Peyer's patch (tissue), 4 donors: Measurements from ENCODE around the gene PAM16. TPM values are rescaled to one million over a fixed set of nuclear protein-coding genes. Genes with fewer than 3 reads are reported as not detected.

Experiments used
- DNase-seq, 3 donors: peaks; one replicate each; pipeline ENCODE4 v3.0.0-alpha.2; 2017 to 2019
- H3K27ac ChIP-seq, 4 donors: fragments of 200-600 bp; sonication (generic); one replicate each; pipeline ENCODE4 v1.5.1; 2016 to 2019
- H3K27me3 ChIP-seq, 2 donors: fragments of 200-600 bp; sonication (generic); one replicate each; pipeline ENCODE4 v1.5.1; 2019
- H3K36me3 ChIP-seq, 3 donors: fragments of 200-600 bp; sonication (generic); one replicate each; pipeline ENCODE4 v1.5.1; 2016 to 2019
- H3K4me1 ChIP-seq, 4 donors: fragments of 200-600 bp; sonication (generic); one replicate each; pipeline ENCODE4 v1.5.1; 2016 to 2019
- H3K4me3 ChIP-seq, 4 donors: fragments of 200-600 bp; sonication (generic); 1 replicate in 3 of 4; 2 replicates in 1 of 4; pipeline ENCODE4 v1.5.1; 2016 to 2019; ENCODE audit warnings: mild to moderate bottlenecking in 1 of 4
- H3K9me3 ChIP-seq, 4 donors: fragments of 200-600 bp; sonication (generic); one replicate each; pipeline ENCODE4 v1.5.1; 2016 to 2019; ENCODE audit warnings: mild to moderate bottlenecking in 1 of 4
- CTCF ChIP-seq, 6 experiments: fragments of 450-650 bp in 4 of 6; fragments of 200-600 bp in 2 of 6; sonication (generic) in 1 of 6; IDR thresholded peaks; one replicate each; pipeline ENCODE4 v1.5.1; 2017 to 2019; ENCODE audit warnings: antibody characterized with exemption in 6 of 6, mild to moderate bottlenecking in 3 of 6, moderate library complexity in 1 of 6
- POLR2A ChIP-seq, 2 donors: fragments of 450-650 bp; IDR thresholded peaks; one replicate each; pipeline ENCODE4 v1.5.1; 2017; ENCODE audit warnings: antibody characterized with exemption in 2 of 2, mild to moderate bottlenecking in 2 of 2, moderate library complexity in 2 of 2
- total RNA-seq, 4 donors: library from RNA; depleted of rRNA; stranded (reverse); fragments of >200 nt; gene quantifications; one replicate each; pipeline ENCODE4 v1.1.0, GENCODE V29; 2016

Gene PAM16
- total RNA-seq, 4 donors from 2014 or later, result 18.2 to 61.4 (median 49.3) TPM

GRCh38 chr16:4381072-4381934 lies 30.2 kb upstream of the PAM16 start:
- H3K4me1 ChIP-seq, result peaks cover 0 to 14% (median 0%) of the 10 kb centered on the region in 4 donors
- H3K27me3 ChIP-seq, result no peaks in the 10 kb centered on the region
- H3K36me3 ChIP-seq, result peaks cover 0 to 52% (median 0%) of the 10 kb centered on the region in 3 donors
- no peak overlapping the region for H3K27ac ChIP-seq
- no peaks in the 10 kb centered on the region for H3K9me3 ChIP-seq
- no peak for TF ChIP-seq CTCF (IDR thresholded peaks at IDR 0.05)
- no peak for TF ChIP-seq POLR2A (IDR thresholded peaks at IDR 0.05)
- no peak for DNase-seq
- no peak overlapping the region for H3K4me3 ChIP-seq

DNA sequence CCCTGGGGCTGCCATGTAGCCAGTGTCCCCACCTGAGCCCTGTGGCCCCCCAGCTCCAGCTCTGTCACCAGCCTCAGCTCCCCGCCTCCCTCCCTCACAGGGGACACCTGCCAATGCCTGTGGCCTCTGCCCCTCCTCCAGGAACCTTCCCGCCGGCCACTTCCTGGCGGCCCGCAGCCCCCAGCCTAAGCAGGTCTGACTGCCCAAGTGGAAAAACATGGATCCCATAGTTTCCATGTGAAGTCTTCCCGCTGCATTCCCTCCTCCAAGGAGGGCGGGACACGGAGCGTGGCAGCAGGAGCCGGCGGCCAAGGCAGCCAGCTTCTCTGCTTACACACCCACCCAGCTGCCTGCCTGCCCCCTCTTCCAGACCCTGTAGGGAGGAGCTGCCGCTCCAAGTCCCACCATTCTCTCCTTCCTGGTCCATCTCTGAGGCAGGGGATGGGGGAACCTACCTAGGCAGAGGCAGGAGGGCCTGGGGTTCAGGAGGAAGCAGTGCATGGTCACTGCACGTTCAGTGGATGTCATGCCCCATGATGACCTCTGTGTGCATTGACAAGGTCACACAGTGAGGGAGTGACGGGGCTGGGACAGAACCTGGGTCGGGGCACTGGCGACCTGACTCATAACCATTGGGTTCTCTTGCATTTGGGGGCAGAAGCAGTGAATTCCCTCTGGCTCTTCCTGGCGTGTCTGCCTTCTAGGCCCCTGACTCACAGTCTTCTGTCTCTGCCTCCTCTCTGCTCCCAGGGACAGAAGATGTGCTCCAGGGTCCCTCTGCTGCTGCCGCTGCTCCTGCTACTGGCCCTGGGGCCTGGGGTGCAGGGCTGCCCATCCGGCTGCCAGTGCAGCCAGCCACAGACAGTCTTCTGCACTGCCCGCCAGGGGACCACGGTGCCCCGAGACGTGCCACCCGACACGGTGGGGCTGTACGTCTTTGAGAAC lies 29.3 kb upstream of the PAM16 start:
- no peak for DNase-seq
- no peaks in the 10 kb centered on the region for H3K27me3 ChIP-seq
- no peak overlapping the region for H3K27ac ChIP-seq
- H3K36me3 ChIP-seq, result peaks cover 0 to 48% (median 0%) of the 10 kb centered on the region in 3 donors
- no peak for TF ChIP-seq CTCF (IDR thresholded peaks at IDR 0.05)
- H3K4me3 ChIP-seq, result no peak overlapping the region
- H3K9me3 ChIP-seq, result no peaks in the 10 kb centered on the region
- H3K4me1 ChIP-seq, result peaks cover 0 to 22% (median 0%) of the 10 kb centered on the region in 4 donors

DNA sequence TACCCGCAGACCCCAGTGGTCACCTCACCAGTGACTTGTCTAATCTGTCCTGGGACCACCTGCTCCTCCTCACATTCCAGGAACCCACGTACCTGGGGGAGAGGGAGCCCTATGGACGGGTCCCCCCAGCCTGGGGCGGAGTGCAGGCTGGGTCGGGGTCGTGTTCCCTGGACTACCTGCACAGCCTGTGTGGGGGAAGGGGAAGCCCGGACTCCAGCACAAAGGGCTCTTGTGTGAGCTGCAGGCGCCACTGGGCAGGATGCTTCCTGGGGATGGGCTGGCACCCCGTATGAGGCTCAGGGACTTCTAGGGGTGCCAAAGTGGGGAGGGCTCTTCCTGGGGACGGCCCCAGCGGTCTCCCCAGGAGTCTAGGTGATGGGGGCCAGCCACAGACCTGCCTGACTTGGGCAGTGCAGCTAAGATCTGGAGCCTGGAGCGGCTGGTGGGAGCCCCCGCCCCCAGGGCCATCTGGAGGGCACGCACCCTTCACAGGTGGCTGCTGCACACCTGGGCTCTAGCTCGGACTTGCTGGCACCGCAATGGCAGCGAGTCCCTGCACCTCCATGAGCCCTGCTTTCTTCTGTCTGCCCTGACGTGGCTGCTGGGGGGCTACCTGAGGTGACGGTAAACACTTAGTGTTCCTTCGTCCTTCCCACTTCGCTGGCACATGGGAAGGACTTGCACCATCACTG lies 28.0 kb upstream of the PAM16 start:
- H3K9me3 ChIP-seq, result no peaks in the 10 kb centered on the region
- H3K27ac ChIP-seq, result peak overlapping the region in 1 of 4 donors; percentile 17
- no peak for DNase-seq
- no peaks in the 10 kb centered on the region for H3K27me3 ChIP-seq
- peaks cover 0 to 33% (median 0%) of the 10 kb centered on the region in 4 donors for H3K4me1 ChIP-seq
- TF ChIP-seq CTCF (IDR thresholded peaks at IDR 0.05) (no peak), POLR2A (IDR thresholded peaks at IDR 0.05) (no peak)
- peaks cover 0 to 36% (median 0%) of the 10 kb centered on the region in 3 donors for H3K36me3 ChIP-seq
- H3K4me3 ChIP-seq, result no peak overlapping the region

DNA sequence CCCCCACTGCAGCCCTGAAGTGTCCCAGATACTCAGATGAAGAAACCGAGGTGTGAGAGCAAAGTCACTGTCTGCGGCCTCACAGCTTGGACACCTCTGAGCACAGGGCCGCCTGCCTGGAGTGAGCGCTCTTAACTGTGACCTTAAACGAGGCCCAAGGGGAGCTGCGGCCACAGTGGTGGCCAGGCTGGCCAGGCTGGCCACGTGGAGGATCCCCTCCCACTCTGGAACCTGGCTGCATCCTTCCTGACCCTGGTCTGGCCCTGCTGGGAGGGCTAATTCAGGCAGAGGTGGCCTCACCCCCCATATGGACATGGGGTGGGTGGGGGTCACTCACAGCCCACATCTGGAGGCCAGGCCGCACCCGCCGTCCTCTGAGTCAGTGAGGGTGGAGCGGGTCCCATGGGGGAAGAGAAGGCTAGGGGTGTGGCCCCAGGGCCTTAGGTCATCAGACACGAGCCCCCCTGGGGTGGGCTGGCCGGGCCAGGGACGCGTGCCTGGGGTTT lies 27.1 kb upstream of the PAM16 start:
- H3K4me1 ChIP-seq, result peaks cover 0 to 42% (median 1%) of the 10 kb centered on the region in 4 donors
- H3K27me3 ChIP-seq, result no peaks in the 10 kb centered on the region
- H3K27ac ChIP-seq, result no peak overlapping the region
- no peaks in the 10 kb centered on the region for H3K9me3 ChIP-seq
- no peak for DNase-seq
- H3K4me3 ChIP-seq, result no peak overlapping the region
- peaks cover 0 to 26% (median 0%) of the 10 kb centered on the region in 3 donors for H3K36me3 ChIP-seq
- TF ChIP-seq CTCF (IDR thresholded peaks at IDR 0.05) (no peak), POLR2A (IDR thresholded peaks at IDR 0.05) (no peak)
